ENCODE results near the gene CNST.
A peak's percentile ranks its signal among the peaks of the same experiment; 100 is the strongest.
"Not testable (repeated sequence)": the region's sequence is repeated elsewhere in the genome, so short reads cannot be mapped to it uniquely, and the experiment has no call there.

The CNST gene

DNA sequence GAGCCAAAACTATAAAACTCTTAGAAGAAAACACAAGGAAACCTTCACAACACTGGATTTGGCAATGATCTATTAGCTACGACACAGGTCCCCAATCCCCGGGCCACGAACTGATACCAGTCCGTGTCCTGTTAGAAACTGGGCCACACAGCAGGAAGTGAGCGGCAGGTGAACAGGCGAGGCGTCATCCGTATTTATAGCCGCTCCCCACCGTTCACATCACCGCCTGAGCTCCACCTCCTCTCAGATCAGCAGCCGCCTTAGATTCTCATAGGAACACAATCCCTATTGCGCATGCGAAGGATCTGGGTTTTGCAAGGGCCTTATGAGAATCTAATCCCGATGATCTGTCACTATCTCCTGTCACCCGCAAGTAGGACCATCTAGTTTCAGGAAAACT is 12.1 kb upstream of the CNST start:
- DNase-seq (ENCODE audit: low read depth in 2 of 2), result no peak

- DNase-seq (ENCODE audit: low read depth in 2 of 2), result no peak
These were observed 8.2 kb upstream of the CNST start for GRCh38 chr1:246558041-246558440.

DNA sequence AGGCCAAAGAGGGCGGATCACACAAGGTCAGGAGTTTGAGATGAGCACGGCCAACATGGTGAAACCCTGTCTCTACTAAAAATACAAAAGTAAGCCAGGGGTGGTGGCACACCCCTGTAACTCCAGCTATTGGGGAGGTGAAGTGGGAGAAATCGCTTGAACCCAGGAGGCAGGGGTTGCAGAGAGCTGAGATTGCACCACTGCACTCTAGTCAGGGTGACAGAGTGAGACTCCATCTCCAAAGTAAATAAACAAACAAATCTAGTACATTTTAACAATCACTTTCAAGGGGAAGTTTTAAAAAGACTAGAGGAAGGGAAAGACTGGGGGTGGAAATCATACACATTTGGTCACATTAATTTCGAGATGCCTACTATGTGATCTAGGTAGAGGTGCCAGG is 6.9 kb upstream of the CNST start:
- no peak for DNase-seq (ENCODE audit: low read depth in 2 of 2)

GRCh38 chr1:246560833-246561232 is 5.4 kb upstream of the CNST start:
- not testable (repeated sequence) for DNase-seq (ENCODE audit: low read depth in 2 of 2)

DNA sequence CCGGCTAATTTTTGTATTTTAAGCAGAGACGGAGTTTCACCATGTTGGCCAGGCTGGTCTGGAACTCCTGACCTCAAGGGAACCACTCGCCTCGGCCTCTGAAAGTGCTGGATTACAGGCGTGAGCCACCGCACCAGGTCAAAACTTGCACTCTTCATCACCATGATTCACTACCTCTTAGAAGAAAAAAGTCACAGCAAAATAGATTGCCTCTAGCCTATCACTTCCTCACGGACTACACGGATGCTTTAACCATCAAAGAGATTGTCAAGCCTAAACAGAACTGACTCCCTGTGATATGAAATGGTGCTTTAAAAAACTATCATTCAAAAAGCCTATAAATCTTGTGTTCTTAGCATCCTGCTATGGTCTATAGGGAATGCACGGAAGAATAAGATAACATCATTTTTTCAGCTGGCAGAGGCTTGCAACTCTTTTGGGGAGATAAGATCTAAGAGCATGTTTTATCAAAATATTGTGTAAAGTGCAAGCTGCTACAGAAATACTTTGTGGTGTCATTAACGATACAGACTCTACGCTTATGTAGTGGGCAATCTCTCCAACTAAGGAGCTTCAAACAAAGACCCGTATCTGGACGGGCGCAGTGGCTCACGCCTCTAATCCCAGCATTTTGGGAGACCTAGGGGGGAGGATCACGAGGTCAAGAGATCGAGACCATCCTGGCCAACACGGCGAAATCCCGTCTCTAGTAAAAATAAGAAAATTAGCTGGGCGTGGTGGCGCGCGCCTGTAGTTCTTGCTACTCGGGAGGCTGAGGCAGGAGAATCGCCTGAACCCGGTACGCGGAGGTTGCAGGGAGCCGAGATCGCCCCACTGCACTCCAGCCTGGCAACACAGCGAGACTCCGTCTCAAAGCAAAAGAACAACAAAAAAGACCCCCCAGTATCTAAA is 1.2 kb upstream of the CNST start:
- no peak for DNase-seq (ENCODE audit: low read depth in 2 of 2)

- DNase-seq (ENCODE audit: low read depth in 2 of 2), result peak in 1 of 2 donors; percentile 7
These were observed 517 bp upstream of the CNST start for GRCh38 chr1:246565751-246566127.

DNA sequence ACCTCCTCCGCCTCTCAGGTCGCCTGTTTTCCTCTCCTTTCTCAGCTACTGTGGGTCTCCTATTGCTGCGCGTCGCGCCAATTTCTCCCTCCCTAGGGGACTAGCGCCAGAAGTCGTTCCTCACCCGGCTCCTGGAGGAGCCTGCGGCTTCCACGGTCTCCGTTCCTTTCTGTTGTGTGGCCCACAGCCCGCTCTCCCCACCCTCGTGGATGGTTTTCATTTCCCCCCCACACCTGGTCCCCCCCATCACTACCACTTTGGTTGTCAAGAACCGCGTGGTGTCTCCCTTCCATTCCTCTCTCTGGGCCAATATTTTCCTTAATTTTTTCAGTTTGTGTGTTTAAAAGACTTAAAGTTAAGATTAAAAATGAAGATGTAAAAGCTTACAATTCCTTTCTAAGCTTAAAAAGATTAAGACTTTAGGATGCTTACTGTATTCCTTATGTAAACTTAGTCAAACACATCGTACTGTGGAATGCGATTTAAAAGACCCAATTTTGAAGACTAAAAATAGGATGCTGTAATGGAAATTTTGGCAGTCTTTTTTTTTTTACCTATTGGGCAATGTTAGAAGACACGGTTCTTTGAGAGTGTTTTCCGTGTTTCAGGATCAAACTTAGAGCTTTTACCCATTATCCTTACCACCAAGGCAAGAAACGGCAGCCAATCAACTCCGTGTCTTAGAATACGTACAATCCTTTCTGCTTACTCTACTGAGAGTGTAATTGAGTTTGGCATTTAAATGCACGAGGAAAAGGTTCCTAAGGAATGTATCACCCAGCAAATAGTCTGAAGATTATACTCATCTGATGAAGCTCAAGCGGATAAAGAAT is 773 bp downstream of the CNST start:
- DNase-seq (ENCODE audit: low read depth in 2 of 2), result no peak

- DNase-seq (ENCODE audit: low read depth in 2 of 2), result no peak
These were observed 1.5 kb downstream of the CNST start for GRCh38 chr1:246567646-246568235.

- DNase-seq (ENCODE audit: low read depth in 2 of 2), result no peak
These were observed 3.3 kb downstream of the CNST start for GRCh38 chr1:246569248-246570238.

- DNase-seq (ENCODE audit: low read depth in 2 of 2), result not testable (repeated sequence)
These were observed 5.1 kb downstream of the CNST start for GRCh38 chr1:246571309-246571708.

DNA sequence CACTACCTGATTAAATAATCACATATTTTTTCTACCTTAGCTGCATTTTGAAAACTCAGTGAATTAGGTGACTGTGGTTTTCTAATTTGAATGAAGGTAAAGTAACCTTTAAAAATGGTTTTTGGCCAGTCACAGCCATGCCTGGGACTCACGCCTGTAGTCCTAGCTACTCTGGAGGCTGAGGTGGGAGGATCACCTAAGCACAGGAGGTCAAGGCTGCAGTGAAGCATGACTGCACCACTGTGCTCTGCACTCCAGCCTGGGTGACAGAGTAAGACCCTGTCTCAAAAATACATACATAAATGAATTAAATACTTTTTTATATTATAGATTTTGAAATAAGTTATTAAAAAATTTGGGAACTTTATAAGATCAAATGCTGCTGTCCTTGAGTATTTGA is 5.7 kb downstream of the CNST start:
- DNase-seq (ENCODE audit: low read depth in 2 of 2), result no peak

GRCh38 chr1:246572785-246573184 is 6.5 kb downstream of the CNST start:
- no peak for DNase-seq (ENCODE audit: low read depth in 2 of 2)

GRCh38 chr1:246573491-246573890 is 7.2 kb downstream of the CNST start:
- DNase-seq (ENCODE audit: low read depth in 2 of 2), result no peak

GRCh38 chr1:246576709-246577032 is 10.4 kb downstream of the CNST start:
- no peak for DNase-seq (ENCODE audit: low read depth in 2 of 2)

DNA sequence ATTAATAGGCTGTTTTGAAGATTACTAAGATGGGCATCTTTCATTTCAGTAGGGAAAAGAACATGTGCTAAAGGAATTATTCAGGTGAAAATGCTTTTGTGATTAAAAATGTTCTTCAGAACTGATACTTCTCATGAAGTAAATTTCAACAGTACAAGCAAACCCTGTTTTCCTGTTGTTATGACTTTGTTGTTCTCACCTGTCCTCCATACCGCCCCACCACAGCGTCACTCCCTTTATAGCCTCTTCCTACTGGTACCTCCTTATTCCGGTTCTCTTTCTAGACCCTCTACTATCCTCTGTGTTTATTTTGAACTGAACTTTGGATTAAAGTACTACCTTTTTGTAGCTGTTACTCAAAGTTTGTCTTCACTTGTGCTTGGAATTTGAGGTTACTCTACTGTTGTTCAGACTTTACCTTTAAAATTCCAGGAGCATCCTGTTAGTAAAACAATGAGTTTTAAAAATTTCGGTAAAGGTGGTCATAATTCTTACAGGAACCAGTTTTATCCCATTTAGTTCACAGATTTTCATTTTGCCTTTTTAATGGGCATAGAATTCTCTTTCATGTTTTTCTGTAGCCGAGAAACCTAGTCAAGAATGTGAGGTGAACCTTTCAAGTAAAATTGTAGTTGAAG is 10.9 kb downstream of the CNST start:
- no peak for DNase-seq (ENCODE audit: low read depth in 2 of 2)

DNA sequence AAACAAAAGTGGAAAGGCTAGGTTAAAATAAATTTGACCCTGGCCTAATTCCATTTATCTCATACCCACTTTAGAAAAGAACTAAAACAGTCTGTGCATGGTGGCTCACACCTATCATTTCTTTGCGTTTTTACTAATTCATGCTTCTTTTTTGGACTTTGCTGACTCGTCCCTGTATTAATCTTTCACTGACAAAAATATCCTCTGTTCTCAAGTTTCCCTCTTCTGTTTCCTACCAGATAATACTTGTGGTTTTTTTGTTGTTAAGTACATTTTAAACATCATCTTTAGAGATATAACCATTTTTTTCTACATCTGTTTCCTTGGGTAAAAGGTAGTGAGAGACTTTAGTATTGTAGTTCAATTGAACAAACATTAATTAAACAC is 11.5 kb downstream of the CNST start:
- no peak for DNase-seq (ENCODE audit: low read depth in 2 of 2)

DNA sequence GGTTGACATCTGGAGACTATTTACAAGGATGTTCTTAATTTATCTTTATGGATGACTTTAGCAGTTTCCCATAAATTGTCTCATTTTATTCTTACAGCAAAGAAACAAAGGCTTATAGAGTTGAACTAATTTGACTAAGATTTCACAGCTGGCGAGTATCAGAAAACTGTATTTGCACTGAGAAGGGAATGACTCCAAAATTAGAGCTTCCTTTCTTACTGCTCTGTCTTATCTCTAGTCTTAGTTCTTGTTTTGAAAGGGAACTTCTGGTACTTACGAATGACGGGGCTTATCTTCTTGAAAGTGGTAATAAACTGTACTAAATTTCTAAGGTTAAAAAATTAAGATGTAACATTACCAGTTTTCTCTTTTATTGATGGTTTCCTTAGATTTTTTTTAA is 13.6 kb downstream of the CNST start:
- DNase-seq (ENCODE audit: low read depth in 2 of 2), result no peak

DNA sequence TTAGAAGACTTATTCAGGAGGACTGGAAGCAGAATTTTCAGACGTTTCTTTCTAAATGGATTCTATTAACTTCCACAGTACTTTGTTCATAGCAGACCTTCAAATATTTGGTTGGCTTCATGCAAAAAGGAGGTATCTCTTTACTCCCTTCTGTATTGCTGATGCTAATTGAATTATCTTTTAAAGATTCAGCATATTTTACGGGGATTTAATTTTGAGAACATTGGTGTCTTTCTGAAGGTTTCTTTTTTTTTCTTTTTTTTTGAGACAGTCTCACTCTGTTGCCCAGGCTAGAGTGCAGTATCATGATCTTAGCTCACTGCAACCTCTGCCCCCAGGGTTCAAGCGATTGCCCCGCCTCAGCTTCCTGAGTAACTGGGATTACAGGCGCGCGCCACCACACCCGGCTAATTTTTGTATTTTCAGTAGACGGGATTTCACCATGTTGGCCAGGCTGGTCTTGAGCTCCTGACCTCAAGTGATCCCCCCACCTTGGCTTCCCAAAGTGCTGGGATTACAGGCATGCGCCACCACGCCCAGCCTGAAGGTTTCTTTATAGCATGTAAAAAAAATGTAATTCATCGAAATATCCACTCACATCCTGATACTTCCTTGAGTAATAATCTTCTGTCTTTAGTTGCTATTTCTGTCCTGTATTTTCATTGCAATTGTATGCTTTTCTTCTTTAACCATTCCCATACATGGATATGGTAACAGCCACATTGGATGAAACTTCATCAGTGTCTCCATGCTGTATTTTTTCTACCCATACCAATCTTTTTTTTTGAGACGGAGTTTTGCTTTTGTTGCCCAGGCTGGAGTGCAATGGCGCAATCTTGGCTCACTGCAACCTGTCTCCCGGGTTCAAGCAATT is 14.5 kb downstream of the CNST start:
- no peak for DNase-seq (ENCODE audit: low read depth in 2 of 2)

DNA sequence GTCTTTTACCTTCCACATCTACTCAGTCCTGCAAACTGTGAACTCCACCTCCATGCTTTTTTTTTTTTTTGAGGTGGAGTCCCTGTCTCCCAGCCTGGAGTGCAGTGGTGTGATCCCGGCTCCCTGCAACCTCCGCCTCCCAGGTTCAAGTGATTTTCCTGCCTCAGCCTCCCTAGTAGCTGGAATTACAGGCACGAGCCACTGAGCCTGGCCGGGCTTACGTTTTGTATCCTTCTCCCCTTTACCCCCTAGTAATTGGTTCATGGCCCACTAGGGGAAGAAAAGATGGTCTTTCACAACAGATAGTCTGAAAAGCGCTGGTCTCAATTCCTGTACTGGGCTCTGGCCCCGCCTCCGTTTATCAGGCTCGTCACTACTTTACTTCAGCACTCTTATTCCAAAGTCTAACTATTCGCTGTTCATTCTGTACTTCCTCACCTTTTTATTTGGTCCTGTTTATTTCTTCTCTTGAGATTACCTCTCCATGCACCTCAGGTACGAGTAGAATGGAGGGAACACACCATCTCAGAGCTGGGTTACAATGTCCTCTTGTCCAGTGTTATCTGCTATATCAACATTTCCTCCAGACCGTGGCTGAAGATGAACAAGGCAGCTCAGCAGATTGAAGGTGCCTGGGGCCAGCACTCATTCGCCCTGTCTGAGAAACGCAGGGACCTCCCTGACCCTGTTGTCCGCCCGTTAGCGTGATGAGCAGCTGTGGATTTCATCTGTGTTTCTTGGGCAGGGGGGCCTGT is 16.2 kb downstream of the CNST start:
- DNase-seq (ENCODE audit: low read depth in 2 of 2), result no peak
